Cerebellar nuclear complex (tissue), 1 donor: Measurements from ENCODE around the gene ZNF780A.
"Not testable (repeated sequence)": the region's sequence is repeated elsewhere in the genome, so short reads cannot be mapped to it uniquely, and the experiment has no call there.

Experiments
- DNase-seq, 2 experiments: peaks; one replicate each; lab custom pipeline; 2025; lab: John Stamatoyannopoulos, UW

ZNF780A gene

GRCh38 chr19:40084948-40085347 lies 5.8 kb downstream of the ZNF780A start:
- DNase-seq = no peak

GRCh38 chr19:40081411-40081810 lies 9.3 kb downstream of the ZNF780A start:
- no peak for DNase-seq

- no peak for DNase-seq
Observed at GRCh38 chr19:40080289-40080688, 10.5 kb downstream of the ZNF780A start.

DNA sequence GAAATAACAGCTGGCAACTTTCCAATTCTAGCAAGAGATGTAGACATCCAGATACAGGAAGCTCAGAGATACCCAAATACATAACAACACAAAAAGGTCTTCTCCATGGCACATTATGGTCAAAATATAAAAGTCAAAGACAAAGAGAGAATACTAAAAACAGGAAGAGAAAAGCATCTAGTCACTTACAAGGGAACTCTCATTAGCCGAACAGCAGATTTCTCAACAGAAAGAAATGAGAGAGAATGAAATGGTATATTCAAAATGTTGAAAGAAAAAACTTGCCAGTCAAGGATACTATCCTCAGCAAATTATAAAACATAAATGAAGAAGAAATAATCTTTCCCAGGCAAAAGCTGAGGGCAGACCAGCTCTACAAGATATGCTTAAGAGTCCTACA lies 12.4 kb downstream of the ZNF780A start:
- DNase-seq = no peak

GRCh38 chr19:40070058-40070457 lies 20.7 kb downstream of the ZNF780A start:
- no peak for DNase-seq

- DNase-seq = no peak
Observed at GRCh38 chr19:40059624-40060023, 31.1 kb downstream of the ZNF780A start.

DNA sequence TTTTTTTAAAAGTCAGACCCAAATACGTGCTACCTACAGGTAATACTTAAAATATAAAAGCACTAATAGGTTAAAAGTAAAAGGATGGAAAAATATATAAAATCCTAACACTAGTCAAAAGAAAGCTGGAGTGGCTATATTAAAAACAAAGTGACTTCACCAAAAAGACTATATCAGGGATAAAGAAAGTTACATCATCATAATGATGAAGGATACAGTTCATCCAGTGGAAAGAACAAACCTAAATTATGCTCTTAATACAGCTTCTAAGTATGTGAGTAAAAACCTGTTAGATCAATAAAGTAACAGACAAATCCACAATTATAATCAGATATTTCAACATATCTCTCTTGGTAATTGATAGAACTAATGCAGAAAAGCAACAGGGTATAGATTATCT lies 33.6 kb downstream of the ZNF780A start:
- DNase-seq = no peak

- DNase-seq = no peak
Observed at GRCh38 chr19:40056505-40056904, 34.2 kb downstream of the ZNF780A start.

DNA sequence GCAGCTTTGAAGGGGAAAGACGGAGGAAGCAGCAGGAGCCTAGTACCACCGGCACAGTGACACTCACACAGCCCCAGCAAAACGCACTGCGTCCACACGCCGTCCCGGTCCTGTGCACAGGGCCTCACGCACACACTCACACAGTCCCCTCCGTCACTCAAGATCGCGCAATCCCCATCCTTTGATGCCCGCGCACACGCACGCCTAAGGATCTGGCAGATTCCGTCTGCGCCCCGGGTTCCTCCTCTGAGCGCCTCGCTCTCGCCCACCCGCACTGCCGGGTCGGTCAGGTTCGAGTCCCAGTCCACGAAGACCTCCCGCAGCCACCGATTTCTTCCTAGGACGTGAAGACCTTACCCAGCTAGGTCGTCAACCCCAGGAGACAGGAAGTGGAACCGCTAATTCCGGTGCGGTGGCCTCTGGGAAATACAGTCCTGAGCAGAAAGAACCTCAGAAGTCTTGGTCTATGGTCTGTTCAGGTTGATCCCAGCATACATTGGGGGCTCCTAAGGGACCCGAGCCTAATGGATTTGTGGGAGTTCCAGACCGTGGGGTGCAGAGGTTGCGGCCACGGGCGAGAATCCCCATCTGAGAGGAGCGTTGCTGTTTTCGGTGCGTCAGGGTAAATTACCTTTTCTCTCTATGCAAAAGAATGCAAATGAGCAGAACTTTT lies 34.8 kb downstream of the ZNF780A start, which contains the start of gene ZNF780B:
Gene ZNF780B (minus strand): TSS at position 400 of the 673 bp plus-strand sequence. CDS start 5,899 bp downstream, outside the sequence.
- DNase-seq = peak in 1 of 2 experiments; percentile 53

DNA sequence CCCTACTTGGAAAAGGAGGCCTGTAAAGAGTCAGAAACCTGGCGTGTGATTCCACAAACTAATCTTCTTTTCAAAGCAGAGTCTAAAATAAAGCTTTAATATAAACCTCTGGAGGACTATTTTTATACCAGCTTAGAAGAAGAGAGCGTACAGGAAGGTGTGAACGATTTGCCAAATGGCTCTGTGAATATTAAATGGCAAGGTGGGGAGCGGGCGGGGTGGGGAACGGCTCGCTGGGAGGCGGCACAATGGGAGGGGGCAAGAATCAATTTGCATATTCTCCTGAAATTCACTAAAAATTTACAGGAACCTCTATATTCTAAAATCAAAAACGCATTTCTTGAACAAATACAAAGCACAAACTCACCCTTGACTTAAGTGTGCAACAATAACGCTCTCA lies 35.7 kb downstream of the ZNF780A start:
- DNase-seq = no peak

- DNase-seq = no peak
Observed at GRCh38 chr19:40054632-40055031, 36.1 kb downstream of the ZNF780A start.

DNA sequence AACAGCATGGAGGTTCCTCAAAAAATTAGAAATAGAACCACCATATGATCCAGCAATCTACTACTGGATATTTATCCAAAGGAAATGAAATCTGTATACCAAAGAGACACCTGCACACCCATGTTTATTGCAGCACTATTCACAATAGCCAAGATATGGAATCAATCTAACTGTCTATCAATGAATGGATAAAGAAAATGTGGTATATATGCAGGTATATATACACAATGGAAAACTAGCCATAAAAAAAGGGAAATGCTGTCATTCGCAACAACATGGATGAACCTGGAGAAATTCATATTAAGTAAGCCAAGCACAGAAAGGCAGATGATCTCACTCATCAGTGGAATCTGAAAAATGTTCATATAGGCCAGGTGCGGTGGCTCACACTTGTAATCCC lies 37.3 kb downstream of the ZNF780A start:
- DNase-seq = no peak

GRCh38 chr19:40041718-40042117 lies 49.0 kb downstream of the ZNF780A start:
- not testable (repeated sequence) for DNase-seq

DNA sequence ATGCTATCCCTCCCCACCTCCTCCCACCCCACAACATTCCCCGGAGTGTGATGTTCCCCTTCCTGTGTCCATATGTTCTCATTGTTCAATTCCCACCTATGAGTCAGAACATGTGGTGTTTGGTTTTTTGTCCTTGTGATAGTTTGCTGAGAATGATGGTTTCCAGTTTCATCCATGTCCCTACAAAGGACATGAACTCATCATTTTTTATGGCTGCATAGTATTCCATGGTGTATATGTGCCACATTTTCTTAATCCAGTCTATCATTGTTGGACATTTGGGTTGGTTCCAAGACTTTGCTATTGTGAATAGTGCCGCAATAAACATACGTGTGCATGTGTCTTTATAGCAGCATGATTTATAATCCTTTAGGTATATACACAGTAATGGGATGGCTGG lies 52.7 kb downstream of the ZNF780A start:
- not testable (repeated sequence) for DNase-seq

- DNase-seq = no peak
Observed at GRCh38 chr19:40035996-40036395, 54.7 kb downstream of the ZNF780A start.

GRCh38 chr19:40033989-40034560 lies 56.7 kb downstream of the ZNF780A start:
- no peak for DNase-seq

DNA sequence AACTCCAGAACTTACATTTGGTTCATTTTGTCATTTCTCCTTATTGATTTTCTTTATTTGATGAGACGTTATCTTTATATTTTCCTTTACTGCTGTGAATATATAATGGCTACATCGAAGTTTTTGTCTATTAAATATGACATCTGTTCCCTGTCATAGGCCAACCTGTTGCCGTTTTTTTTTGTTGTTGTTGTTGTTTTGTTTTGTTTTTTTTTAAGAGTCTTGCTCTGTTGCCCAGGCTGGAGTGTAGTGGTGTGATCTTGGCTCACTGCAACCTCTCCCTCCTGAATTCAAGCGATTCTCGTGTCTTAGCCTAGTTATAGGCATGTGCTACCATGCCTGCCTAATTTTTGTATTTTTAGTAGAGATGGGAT lies 64.2 kb downstream of the ZNF780A start:
- DNase-seq = no peak

DNA sequence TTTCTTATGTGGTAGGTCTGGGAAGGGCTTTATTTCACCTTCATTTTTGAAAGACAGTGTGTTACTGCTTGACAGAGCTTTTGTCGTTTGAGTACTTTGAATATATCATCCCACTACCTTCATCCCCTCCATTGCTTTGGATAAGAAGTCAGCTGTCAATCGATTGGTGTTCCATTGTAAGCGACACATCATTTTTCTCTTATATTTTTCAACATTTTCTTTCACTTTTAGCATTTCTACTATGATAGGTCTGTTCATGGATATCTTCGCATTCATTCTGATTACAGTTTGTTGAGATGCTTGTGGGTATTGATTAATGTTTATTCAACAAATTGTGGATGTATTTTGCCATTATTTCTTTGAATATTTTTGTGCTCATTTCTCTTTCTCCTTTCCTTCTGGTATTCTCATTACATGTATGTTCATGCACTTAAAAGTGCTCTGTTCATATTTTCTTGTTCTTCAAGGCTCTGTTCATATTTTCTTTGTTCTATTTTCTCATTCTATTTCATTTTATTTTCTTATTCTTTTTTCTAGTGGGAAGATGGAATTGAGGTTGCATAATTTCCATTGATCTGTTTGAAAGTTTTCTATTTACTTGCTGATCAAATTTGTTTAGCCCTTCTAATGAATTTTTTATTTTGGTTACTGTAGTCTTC lies 64.7 kb downstream of the ZNF780A start:
- no peak for DNase-seq

- DNase-seq = no peak
Observed at GRCh38 chr19:40023969-40024368, 66.8 kb downstream of the ZNF780A start.
